ENCODE data around the gene GASK1B.
A peak's percentile ranks its signal among the peaks of the same experiment; 100 is the strongest.

The GASK1B gene

GRCh38 chr4:158176108-158176507 is 3.3 kb upstream of the GASK1B start:
- ChIA-PET POLR2A (no interaction called here), CTCF (interaction anchor here (0.6 to 1.3 kb wide), 2 partner anchors 28 to 79 kb away, joined by 3 read pairs; no protein-coding TSS in a partner anchor)
- Histone ChIP-seq H3K36me3 (ENCODE audit: control insufficient read depth in 4 of 4, insufficient read depth in 4 of 4, low read length in 3 of 4) (peaks cover 0 to 4% (median 0%) of the 10 kb centered on the region in 4 experiments), H3K27ac (ENCODE audit: insufficient read depth in 1 of 2, low read depth in 1 of 2, low read length in 2 of 2, poor library complexity in 1 of 2, severe bottlenecking in 2 of 2) (no peak overlapping the region), H3K27me3 (replicated peaks in 2 of 5; ENCODE audit: control insufficient read depth in 4 of 5, insufficient read depth in 5 of 5, low read length in 4 of 5) (no peaks in the 10 kb centered on the region), H3K4me3 (ENCODE audit: control insufficient read depth in 1 of 7, extremely low read depth in 1 of 7, insufficient read depth in 4 of 7, low read depth in 2 of 7, low read length in 6 of 7) (no peak overlapping the region), H3K4me1 (ENCODE audit: control extremely low read depth in 1 of 4, control insufficient read depth in 4 of 4, insufficient read depth in 4 of 4, low read length in 3 of 4) (peaks cover 6 to 29% (median 10%) of the 10 kb centered on the region in 4 experiments), H3K9me3 (ENCODE audit: control extremely low read depth in 1 of 5, control insufficient read depth in 4 of 5, insufficient read depth in 2 of 5, low read depth in 1 of 5, low read length in 4 of 5) (no peaks in the 10 kb centered on the region)
- WGBS (ENCODE audit: insufficient coverage), result no CpG with 5 or more reads among the region's 2 CpGs
- no peak for DNase-seq

- ChIA-PET CTCF (interaction anchor here (0.8 to 3.4 kb wide), 19 partner anchors 10 to 454 kb away, joined by 3 to 28 read pairs (median 5); no protein-coding TSS in a partner anchor), POLR2A (no interaction called here)
- H3K9me3 ChIP-seq (ENCODE audit: control extremely low read depth in 1 of 5, control insufficient read depth in 4 of 5, insufficient read depth in 2 of 5, low read depth in 1 of 5, low read length in 4 of 5), result no peaks in the 10 kb centered on the region
- H3K4me1 ChIP-seq (ENCODE audit: control extremely low read depth in 1 of 4, control insufficient read depth in 4 of 4, insufficient read depth in 4 of 4, low read length in 3 of 4), result peaks cover 6 to 58% (median 29%) of the 10 kb centered on the region in 4 experiments
- peak overlapping the region; percentile 51 to 90 (median 70) for H3K4me3 ChIP-seq (ENCODE audit: control insufficient read depth in 1 of 7, extremely low read depth in 1 of 7, insufficient read depth in 4 of 7, low read depth in 2 of 7, low read length in 6 of 7)
- peak overlapping the region in 1 of 2 experiments; percentile 27 for H3K27ac ChIP-seq (ENCODE audit: insufficient read depth in 1 of 2, low read depth in 1 of 2, low read length in 2 of 2, poor library complexity in 1 of 2, severe bottlenecking in 2 of 2)
- 0% methylated on average over 33 of the region's 42 CpGs for WGBS (ENCODE audit: insufficient coverage)
- DNase-seq, result peak; percentile 77 to 84 (median 82)
- H3K27me3 ChIP-seq (replicated peaks in 2 of 5; ENCODE audit: control insufficient read depth in 4 of 5, insufficient read depth in 5 of 5, low read length in 4 of 5), result peaks cover 0 to 2% (median 0%) of the 10 kb centered on the region in 5 experiments
- no peaks in the 10 kb centered on the region for H3K36me3 ChIP-seq (ENCODE audit: control insufficient read depth in 4 of 4, insufficient read depth in 4 of 4, low read length in 3 of 4)
Measured at GRCh38 chr4:158170691-158171561, 1.9 kb downstream of the GASK1B start.

DNA sequence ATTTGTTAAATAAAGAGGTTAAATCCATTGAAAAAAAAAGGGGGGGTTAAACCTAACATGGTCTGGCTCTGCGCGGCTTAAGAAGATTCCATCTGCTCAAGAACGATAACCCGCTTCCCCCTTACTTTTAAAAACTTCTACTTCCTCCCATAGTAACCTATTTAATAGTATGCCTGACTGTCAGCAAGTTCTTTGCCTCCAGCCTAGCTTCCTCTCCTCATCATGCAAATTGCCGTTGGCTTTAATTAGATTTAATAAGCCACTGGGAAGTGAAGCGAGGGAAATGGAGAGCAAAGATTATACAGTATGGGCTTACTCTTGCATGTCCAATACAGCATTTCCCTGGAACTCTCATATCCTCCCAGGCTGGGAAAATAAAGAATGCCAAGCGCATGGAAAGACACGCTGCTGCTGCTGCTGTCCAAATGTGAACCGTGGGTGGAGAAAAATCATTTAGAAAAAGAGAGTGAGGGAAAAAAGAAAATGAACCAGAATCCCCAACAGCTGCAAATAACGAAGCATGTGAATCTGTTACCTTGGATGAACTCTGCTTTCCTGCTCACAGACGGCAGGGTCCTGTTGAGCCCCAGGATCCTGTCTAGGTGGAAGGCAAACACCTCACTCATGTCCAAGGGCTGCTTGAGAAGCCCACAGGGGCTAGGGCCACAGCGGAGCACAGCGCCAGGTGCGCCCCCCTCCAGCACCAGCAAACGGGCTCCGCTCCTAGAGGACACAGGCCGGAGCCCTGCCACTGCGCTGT is 2.7 kb downstream of the GASK1B start:
- ChIA-PET CTCF (interaction anchor here (0.8 to 3.4 kb wide), 17 partner anchors 9 to 951 kb away, joined by 3 to 28 read pairs (median 5); no protein-coding TSS in a partner anchor), POLR2A (interaction anchor here (0.5 kb wide), 1 partner anchor 46 kb away, joined by 3 read pairs; no protein-coding TSS in a partner anchor)
- Histone ChIP-seq H3K4me3 (ENCODE audit: control insufficient read depth in 1 of 7, extremely low read depth in 1 of 7, insufficient read depth in 4 of 7, low read depth in 2 of 7, low read length in 6 of 7) (peak overlapping the region; percentile 25 to 90 (median 70)), H3K4me1 (ENCODE audit: control extremely low read depth in 1 of 4, control insufficient read depth in 4 of 4, insufficient read depth in 4 of 4, low read length in 3 of 4) (peaks cover 6 to 58% (median 29%) of the 10 kb centered on the region in 4 experiments), H3K27me3 (replicated peaks in 2 of 5; ENCODE audit: control insufficient read depth in 4 of 5, insufficient read depth in 5 of 5, low read length in 4 of 5) (peaks cover 0 to 2% (median 0%) of the 10 kb centered on the region in 5 experiments), H3K9me3 (ENCODE audit: control extremely low read depth in 1 of 5, control insufficient read depth in 4 of 5, insufficient read depth in 2 of 5, low read depth in 1 of 5, low read length in 4 of 5) (no peaks in the 10 kb centered on the region), H3K27ac (ENCODE audit: insufficient read depth in 1 of 2, low read depth in 1 of 2, low read length in 2 of 2, poor library complexity in 1 of 2, severe bottlenecking in 2 of 2) (peak overlapping the region in 1 of 2 experiments; percentile 16), H3K36me3 (ENCODE audit: control insufficient read depth in 4 of 4, insufficient read depth in 4 of 4, low read length in 3 of 4) (no peaks in the 10 kb centered on the region)
- peak; percentile 54 to 91 (median 80) for DNase-seq
- WGBS (ENCODE audit: insufficient coverage), result 0% methylated on average over 5 of the region's 18 CpGs

- POLR2A ChIA-PET, result no interaction called here
- 5% methylated on average over 3 of the region's 3 CpGs for WGBS (ENCODE audit: insufficient coverage)
- H3K4me3 ChIP-seq (ENCODE audit: control insufficient read depth in 1 of 7, extremely low read depth in 1 of 7, insufficient read depth in 4 of 7, low read depth in 2 of 7, low read length in 6 of 7), result peak overlapping the region in 5 of 7 experiments; percentile 65 to 90 (median 76)
Measured at GRCh38 chr4:158169506-158169905, 3.3 kb downstream of the GASK1B start.

GRCh38 chr4:158168606-158169005 is 4.2 kb downstream of the GASK1B start:
- no peak overlapping the region for H3K27ac ChIP-seq (ENCODE audit: insufficient read depth in 1 of 2, low read depth in 1 of 2, low read length in 2 of 2, poor library complexity in 1 of 2, severe bottlenecking in 2 of 2)
- no peak for DNase-seq
- H3K4me3 ChIP-seq (ENCODE audit: control insufficient read depth in 1 of 7, extremely low read depth in 1 of 7, insufficient read depth in 4 of 7, low read depth in 2 of 7, low read length in 6 of 7), result peak overlapping the region in 1 of 7 experiments; percentile 25
- H3K9me3 ChIP-seq (ENCODE audit: control extremely low read depth in 1 of 5, control insufficient read depth in 4 of 5, insufficient read depth in 2 of 5, low read depth in 1 of 5, low read length in 4 of 5), result no peaks in the 10 kb centered on the region
- ChIA-PET POLR2A (interaction anchor here (0.5 kb wide), 1 partner anchor 1661 kb away, joined by 3 read pairs; no protein-coding TSS in a partner anchor), CTCF (interaction anchor here (1.3 kb wide), 1 partner anchor 9 kb away, joined by 5 read pairs; no protein-coding TSS in a partner anchor)
- 81% methylated on average over 5 of the region's 5 CpGs for WGBS (ENCODE audit: insufficient coverage)
- H3K4me1 ChIP-seq (ENCODE audit: control extremely low read depth in 1 of 4, control insufficient read depth in 4 of 4, insufficient read depth in 4 of 4, low read length in 3 of 4), result peaks cover 6 to 52% (median 29%) of the 10 kb centered on the region in 4 experiments
- peaks cover 0 to 3% (median 0%) of the 10 kb centered on the region in 4 experiments for H3K36me3 ChIP-seq (ENCODE audit: control insufficient read depth in 4 of 4, insufficient read depth in 4 of 4, low read length in 3 of 4)
- peaks cover 0 to 2% (median 0%) of the 10 kb centered on the region in 5 experiments for H3K27me3 ChIP-seq (replicated peaks in 2 of 5; ENCODE audit: control insufficient read depth in 4 of 5, insufficient read depth in 5 of 5, low read length in 4 of 5)

More at GRCh38 chr4:158169506-158169905, 3.3 kb downstream of the GASK1B start:
- Histone ChIP-seq H3K4me1 (ENCODE audit: control extremely low read depth in 1 of 4, control insufficient read depth in 4 of 4, insufficient read depth in 4 of 4, low read length in 3 of 4) (peaks cover 6 to 53% (median 29%) of the 10 kb centered on the region in 4 experiments), H3K36me3 (ENCODE audit: control insufficient read depth in 4 of 4, insufficient read depth in 4 of 4, low read length in 3 of 4) (no peaks in the 10 kb centered on the region), H3K27ac (ENCODE audit: insufficient read depth in 1 of 2, low read depth in 1 of 2, low read length in 2 of 2, poor library complexity in 1 of 2, severe bottlenecking in 2 of 2) (peak overlapping the region in 1 of 2 experiments; percentile 16), H3K9me3 (ENCODE audit: control extremely low read depth in 1 of 5, control insufficient read depth in 4 of 5, insufficient read depth in 2 of 5, low read depth in 1 of 5, low read length in 4 of 5) (no peaks in the 10 kb centered on the region), H3K27me3 (replicated peaks in 2 of 5; ENCODE audit: control insufficient read depth in 4 of 5, insufficient read depth in 5 of 5, low read length in 4 of 5) (peaks cover 0 to 2% (median 0%) of the 10 kb centered on the region in 5 experiments)
- CTCF ChIA-PET, result interaction anchor here (0.9 to 3.4 kb wide), 11 partner anchors 8 to 950 kb away, joined by 3 to 28 read pairs (median 5); no protein-coding TSS in a partner anchor
- no peak for DNase-seq

GRCh38 chr4:158166701-158167100 is 6.1 kb downstream of the GASK1B start:
- WGBS (ENCODE audit: insufficient coverage), result no CpG with 5 or more reads among the region's 2 CpGs
- Histone ChIP-seq H3K36me3 (ENCODE audit: control insufficient read depth in 4 of 4, insufficient read depth in 4 of 4, low read length in 3 of 4) (peaks cover 0 to 3% (median 0%) of the 10 kb centered on the region in 4 experiments), H3K4me1 (ENCODE audit: control extremely low read depth in 1 of 4, control insufficient read depth in 4 of 4, insufficient read depth in 4 of 4, low read length in 3 of 4) (peaks cover 0 to 40% (median 28%) of the 10 kb centered on the region in 4 experiments), H3K4me3 (ENCODE audit: control insufficient read depth in 1 of 7, extremely low read depth in 1 of 7, insufficient read depth in 4 of 7, low read depth in 2 of 7, low read length in 6 of 7) (no peak overlapping the region), H3K9me3 (ENCODE audit: control extremely low read depth in 1 of 5, control insufficient read depth in 4 of 5, insufficient read depth in 2 of 5, low read depth in 1 of 5, low read length in 4 of 5) (no peaks in the 10 kb centered on the region), H3K27me3 (replicated peaks in 2 of 5; ENCODE audit: control insufficient read depth in 4 of 5, insufficient read depth in 5 of 5, low read length in 4 of 5) (peaks cover 0 to 2% (median 2%) of the 10 kb centered on the region in 5 experiments), H3K27ac (ENCODE audit: insufficient read depth in 1 of 2, low read depth in 1 of 2, low read length in 2 of 2, poor library complexity in 1 of 2, severe bottlenecking in 2 of 2) (no peak overlapping the region)
- no peak for DNase-seq
- CTCF ChIA-PET, result interaction anchor here (1.0 kb wide), 1 partner anchor 41 kb away, joined by 3 read pairs; no protein-coding TSS in a partner anchor
- POLR2A ChIA-PET, result no interaction called here

Data from common myeloid progenitor, CD34-positive (primary cell).